ENCODE results near the gene PCDH12. TPM values are rescaled to one million over a fixed set of nuclear protein-coding genes. Genes with fewer than 3 reads are reported as not detected.

Gene PCDH12
- polyA plus RNA-seq, 1 donor from 2014 or later: not detected

- H3F3A ChIP-seq (ENCODE audit: insufficient read depth, low read length, poor library complexity, severe bottlenecking): no peaks in the 10 kb centered on the region
- no peaks in the 10 kb centered on the region for H3K9me2 ChIP-seq (ENCODE audit: insufficient read depth, low read length)
- H3K27ac ChIP-seq (ENCODE audit: low read length): no peak overlapping the region
- no peaks in the 10 kb centered on the region for H3K79me2 ChIP-seq (replicated peaks; ENCODE audit: insufficient read depth, low read length)
- no peak overlapping the region for H2AFZ ChIP-seq (ENCODE audit: low read depth, low read length)
- no peak overlapping the region for H3K4me3 ChIP-seq (ENCODE audit: low read length)
- H3K4me2 ChIP-seq (ENCODE audit: low read length): no peak overlapping the region
- H3K9me3 ChIP-seq (ENCODE audit: low read length): no peaks in the 10 kb centered on the region
- H3K9ac ChIP-seq (ENCODE audit: low read length): no peak overlapping the region
- TF ChIP-seq EP300 (conservative IDR thresholded peaks at IDR 0.05; ENCODE audit: poor library complexity, severe bottlenecking) (no peak), TAF1 (IDR thresholded peaks at IDR 0.05; ENCODE audit: low read depth) (no peak), POLR2AphosphoS5 (IDR thresholded peaks at IDR 0.05) (no peak), SMC3 (conservative IDR thresholded peaks at IDR 0.05; ENCODE audit: poor library complexity) (no peak), MXI1 (conservative IDR thresholded peaks at IDR 0.05; ENCODE audit: poor library complexity, severe bottlenecking) (no peak), EZH2 (IDR thresholded peaks at IDR 0.05; ENCODE audit: borderline replicate concordance, insufficient read depth, low read length, poor library complexity, severe bottlenecking) (no peak), RAD21 (conservative IDR thresholded peaks at IDR 0.05) (no peak)
- TF ChIP-seq, protein P1, sequence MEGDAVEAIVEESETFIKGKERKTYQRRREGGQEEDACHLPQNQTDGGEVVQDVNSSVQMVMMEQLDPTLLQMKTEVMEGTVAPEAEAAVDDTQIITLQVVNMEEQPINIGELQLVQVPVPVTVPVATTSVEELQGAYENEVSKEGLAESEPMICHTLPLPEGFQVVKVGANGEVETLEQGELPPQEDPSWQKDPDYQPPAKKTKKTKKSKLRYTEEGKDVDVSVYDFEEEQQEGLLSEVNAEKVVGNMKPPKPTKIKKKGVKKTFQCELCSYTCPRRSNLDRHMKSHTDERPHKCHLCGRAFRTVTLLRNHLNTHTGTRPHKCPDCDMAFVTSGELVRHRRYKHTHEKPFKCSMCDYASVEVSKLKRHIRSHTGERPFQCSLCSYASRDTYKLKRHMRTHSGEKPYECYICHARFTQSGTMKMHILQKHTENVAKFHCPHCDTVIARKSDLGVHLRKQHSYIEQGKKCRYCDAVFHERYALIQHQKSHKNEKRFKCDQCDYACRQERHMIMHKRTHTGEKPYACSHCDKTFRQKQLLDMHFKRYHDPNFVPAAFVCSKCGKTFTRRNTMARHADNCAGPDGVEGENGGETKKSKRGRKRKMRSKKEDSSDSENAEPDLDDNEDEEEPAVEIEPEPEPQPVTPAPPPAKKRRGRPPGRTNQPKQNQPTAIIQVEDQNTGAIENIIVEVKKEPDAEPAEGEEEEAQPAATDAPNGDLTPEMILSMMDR (IDR thresholded peaks at IDR 0.05; ENCODE audit: poor library complexity, severe bottlenecking): no peak
- H4K20me1 ChIP-seq (ENCODE audit: insufficient read depth): no peaks in the 10 kb centered on the region
- H3K36me3 ChIP-seq (ENCODE audit: insufficient read depth, low read length): no peaks in the 10 kb centered on the region
- no peaks in the 10 kb centered on the region for H3K27me3 ChIP-seq (ENCODE audit: insufficient read depth, low read depth, low read length)
These were observed 40.2 kb downstream of the PCDH12 start for GRCh38 chr5:141917760-141918159.

DNA sequence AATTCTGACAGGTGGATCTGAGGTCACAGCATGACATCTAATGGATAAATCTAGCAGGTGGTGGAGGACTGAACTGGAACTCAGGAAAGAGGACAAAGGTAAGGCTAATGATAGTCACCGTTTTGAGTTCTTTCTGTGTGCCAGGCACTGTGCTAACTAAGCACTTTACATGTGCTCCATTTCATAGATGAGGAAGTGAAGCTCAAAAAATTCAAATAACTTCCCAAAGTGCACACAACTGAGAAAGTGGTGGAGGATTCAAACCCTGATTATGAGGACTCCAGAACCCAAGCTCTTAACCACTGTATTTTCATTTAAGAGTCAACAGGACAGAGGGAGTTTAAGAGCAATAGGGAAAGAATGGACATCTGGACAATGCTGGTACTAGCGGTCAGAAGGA is 41.5 kb downstream of the PCDH12 start:
- Histone ChIP-seq H3K9me2 (ENCODE audit: insufficient read depth, low read length) (no peaks in the 10 kb centered on the region), H3K27ac (ENCODE audit: low read length) (no peak overlapping the region), H3K4me3 (ENCODE audit: low read length) (no peak overlapping the region), H3K9me3 (ENCODE audit: low read length) (no peaks in the 10 kb centered on the region), H4K20me1 (ENCODE audit: insufficient read depth) (no peaks in the 10 kb centered on the region), H3K36me3 (ENCODE audit: insufficient read depth, low read length) (no peaks in the 10 kb centered on the region), H3K9ac (ENCODE audit: low read length) (no peak overlapping the region), H3K4me2 (ENCODE audit: low read length) (no peak overlapping the region), H3K79me2 (replicated peaks; ENCODE audit: insufficient read depth, low read length) (no peaks in the 10 kb centered on the region), H3F3A (ENCODE audit: insufficient read depth, low read length, poor library complexity, severe bottlenecking) (no peaks in the 10 kb centered on the region), H3K27me3 (ENCODE audit: insufficient read depth, low read depth, low read length) (no peaks in the 10 kb centered on the region), H2AFZ (ENCODE audit: low read depth, low read length) (no peak overlapping the region)
- TF ChIP-seq, protein P1 (IDR thresholded peaks at IDR 0.05; ENCODE audit: poor library complexity, severe bottlenecking): no peak
- TF ChIP-seq MXI1 (conservative IDR thresholded peaks at IDR 0.05; ENCODE audit: poor library complexity, severe bottlenecking) (no peak), SMC3 (conservative IDR thresholded peaks at IDR 0.05; ENCODE audit: poor library complexity) (no peak), POLR2AphosphoS5 (IDR thresholded peaks at IDR 0.05) (no peak), EZH2 (IDR thresholded peaks at IDR 0.05; ENCODE audit: borderline replicate concordance, insufficient read depth, low read length, poor library complexity, severe bottlenecking) (no peak), TAF1 (IDR thresholded peaks at IDR 0.05; ENCODE audit: low read depth) (no peak), EP300 (conservative IDR thresholded peaks at IDR 0.05; ENCODE audit: poor library complexity, severe bottlenecking) (no peak)

GRCh38 chr5:141915881-141916336 is 42.1 kb downstream of the PCDH12 start:
- H3K4me2 ChIP-seq (ENCODE audit: low read length): no peak overlapping the region
- H2AFZ ChIP-seq (ENCODE audit: low read depth, low read length): no peak overlapping the region
- TF ChIP-seq POLR2AphosphoS5 (IDR thresholded peaks at IDR 0.05): no peak
- TF ChIP-seq, protein P2, sequence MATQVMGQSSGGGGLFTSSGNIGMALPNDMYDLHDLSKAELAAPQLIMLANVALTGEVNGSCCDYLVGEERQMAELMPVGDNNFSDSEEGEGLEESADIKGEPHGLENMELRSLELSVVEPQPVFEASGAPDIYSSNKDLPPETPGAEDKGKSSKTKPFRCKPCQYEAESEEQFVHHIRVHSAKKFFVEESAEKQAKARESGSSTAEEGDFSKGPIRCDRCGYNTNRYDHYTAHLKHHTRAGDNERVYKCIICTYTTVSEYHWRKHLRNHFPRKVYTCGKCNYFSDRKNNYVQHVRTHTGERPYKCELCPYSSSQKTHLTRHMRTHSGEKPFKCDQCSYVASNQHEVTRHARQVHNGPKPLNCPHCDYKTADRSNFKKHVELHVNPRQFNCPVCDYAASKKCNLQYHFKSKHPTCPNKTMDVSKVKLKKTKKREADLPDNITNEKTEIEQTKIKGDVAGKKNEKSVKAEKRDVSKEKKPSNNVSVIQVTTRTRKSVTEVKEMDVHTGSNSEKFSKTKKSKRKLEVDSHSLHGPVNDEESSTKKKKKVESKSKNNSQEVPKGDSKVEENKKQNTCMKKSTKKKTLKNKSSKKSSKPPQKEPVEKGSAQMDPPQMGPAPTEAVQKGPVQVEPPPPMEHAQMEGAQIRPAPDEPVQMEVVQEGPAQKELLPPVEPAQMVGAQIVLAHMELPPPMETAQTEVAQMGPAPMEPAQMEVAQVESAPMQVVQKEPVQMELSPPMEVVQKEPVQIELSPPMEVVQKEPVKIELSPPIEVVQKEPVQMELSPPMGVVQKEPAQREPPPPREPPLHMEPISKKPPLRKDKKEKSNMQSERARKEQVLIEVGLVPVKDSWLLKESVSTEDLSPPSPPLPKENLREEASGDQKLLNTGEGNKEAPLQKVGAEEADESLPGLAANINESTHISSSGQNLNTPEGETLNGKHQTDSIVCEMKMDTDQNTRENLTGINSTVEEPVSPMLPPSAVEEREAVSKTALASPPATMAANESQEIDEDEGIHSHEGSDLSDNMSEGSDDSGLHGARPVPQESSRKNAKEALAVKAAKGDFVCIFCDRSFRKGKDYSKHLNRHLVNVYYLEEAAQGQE (IDR thresholded peaks at IDR 0.05; ENCODE audit: borderline replicate concordance): no peak

More at GRCh38 chr5:141915881-141916336, 42.1 kb downstream of the PCDH12 start:
- no peak overlapping the region for H3K27ac ChIP-seq (ENCODE audit: low read length)
- H3K36me3 ChIP-seq (ENCODE audit: insufficient read depth, low read length): no peaks in the 10 kb centered on the region
- no peaks in the 10 kb centered on the region for H3K79me2 ChIP-seq (replicated peaks; ENCODE audit: insufficient read depth, low read length)
- no peaks in the 10 kb centered on the region for H3K27me3 ChIP-seq (ENCODE audit: insufficient read depth, low read depth, low read length)
- H3K9me3 ChIP-seq (ENCODE audit: low read length): no peaks in the 10 kb centered on the region
- no peaks in the 10 kb centered on the region for H4K20me1 ChIP-seq (ENCODE audit: insufficient read depth)
- no peaks in the 10 kb centered on the region for H3F3A ChIP-seq (ENCODE audit: insufficient read depth, low read length, poor library complexity, severe bottlenecking)
- no peaks in the 10 kb centered on the region for H3K9me2 ChIP-seq (ENCODE audit: insufficient read depth, low read length)
- no peak overlapping the region for H3K4me3 ChIP-seq (ENCODE audit: low read length)
- no peak overlapping the region for H3K9ac ChIP-seq (ENCODE audit: low read length)

Data from neural cell (in vitro differentiated cells).